Ovary (tissue), 3 donors: Measurements from ENCODE around the gene SULT4A1.

ENCODE experiments used
- EP300 ChIP-seq: sonication (generic); formaldehyde crosslinking; IDR thresholded peaks from one replicate; pipeline ENCODE4 v1.6.1; 2017; ENCODE audit warnings: antibody characterized with exemption
- POLR2A ChIP-seq: fragments of 450-650 bp; IDR thresholded peaks from one replicate; pipeline ENCODE4 v1.6.1; 2017; ENCODE audit warnings: antibody characterized with exemption, mild to moderate bottlenecking, moderate library complexity
- TF ChIP-seq, protein P1 (sequence below), 3 donors: fragments of 450-650 bp in 2 of 3; fragments of 200-600 bp in 1 of 3; IDR thresholded peaks; one replicate each; pipeline versions ENCODE4 v1.5.1 to v1.8.0; 2016 to 2022; ENCODE audit warnings: antibody characterized with exemption in 3 of 3, mild to moderate bottlenecking in 1 of 3
- donor health status: DM: no; HTN: no; CAD: no.

DNA sequence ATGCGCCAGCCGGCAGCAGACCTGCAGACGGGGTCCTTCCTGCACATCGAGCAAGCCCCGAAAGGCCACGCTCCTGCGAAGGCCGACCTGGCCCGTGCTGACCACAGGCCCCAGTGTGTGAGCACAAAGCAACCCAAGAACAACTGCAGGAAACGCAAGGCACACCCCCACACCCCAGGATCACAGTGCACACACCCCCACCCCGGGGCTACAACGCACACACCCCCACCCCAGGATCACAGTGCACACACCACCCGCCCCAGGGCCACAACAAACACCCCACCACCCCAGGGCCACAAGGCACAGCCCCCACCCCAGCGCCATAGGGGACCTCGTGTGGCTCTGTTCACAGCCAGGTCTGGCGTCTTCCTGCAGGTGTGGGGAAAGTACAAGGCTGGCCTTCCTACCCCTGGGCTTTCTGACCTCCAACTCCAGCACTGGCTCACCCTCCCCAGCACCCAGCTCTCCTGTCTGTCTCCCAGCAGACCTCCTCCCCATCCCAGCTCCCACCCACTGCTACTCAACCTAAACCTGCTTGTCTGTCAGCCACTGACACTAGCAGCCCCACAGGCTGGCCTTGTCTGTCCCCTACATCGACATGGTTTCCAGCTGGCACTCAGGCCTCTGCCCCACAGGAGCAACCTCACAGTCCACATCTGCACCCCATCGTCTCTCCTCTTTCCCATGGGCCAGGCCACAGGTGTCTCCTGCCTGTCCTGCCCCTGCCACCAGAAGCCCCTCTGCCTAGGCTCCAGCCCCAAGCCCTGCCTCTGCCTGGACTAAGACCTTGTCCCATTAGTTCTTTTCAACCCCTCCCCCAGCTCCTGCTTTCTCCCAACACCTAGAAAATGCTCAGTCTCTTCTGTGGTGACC, 29.7 kb downstream of the SULT4A1 start:
- TF ChIP-seq, protein P1, sequence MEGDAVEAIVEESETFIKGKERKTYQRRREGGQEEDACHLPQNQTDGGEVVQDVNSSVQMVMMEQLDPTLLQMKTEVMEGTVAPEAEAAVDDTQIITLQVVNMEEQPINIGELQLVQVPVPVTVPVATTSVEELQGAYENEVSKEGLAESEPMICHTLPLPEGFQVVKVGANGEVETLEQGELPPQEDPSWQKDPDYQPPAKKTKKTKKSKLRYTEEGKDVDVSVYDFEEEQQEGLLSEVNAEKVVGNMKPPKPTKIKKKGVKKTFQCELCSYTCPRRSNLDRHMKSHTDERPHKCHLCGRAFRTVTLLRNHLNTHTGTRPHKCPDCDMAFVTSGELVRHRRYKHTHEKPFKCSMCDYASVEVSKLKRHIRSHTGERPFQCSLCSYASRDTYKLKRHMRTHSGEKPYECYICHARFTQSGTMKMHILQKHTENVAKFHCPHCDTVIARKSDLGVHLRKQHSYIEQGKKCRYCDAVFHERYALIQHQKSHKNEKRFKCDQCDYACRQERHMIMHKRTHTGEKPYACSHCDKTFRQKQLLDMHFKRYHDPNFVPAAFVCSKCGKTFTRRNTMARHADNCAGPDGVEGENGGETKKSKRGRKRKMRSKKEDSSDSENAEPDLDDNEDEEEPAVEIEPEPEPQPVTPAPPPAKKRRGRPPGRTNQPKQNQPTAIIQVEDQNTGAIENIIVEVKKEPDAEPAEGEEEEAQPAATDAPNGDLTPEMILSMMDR (IDR thresholded peaks at IDR 0.05) = no peak
- no peak for TF ChIP-seq EP300
- no peak for TF ChIP-seq POLR2A
